ENCODE data around the gene TAAR1.
"Not testable (repeated sequence)": the region's sequence is repeated elsewhere in the genome, so short reads cannot be mapped to it uniquely, and the experiment has no call there.

TAAR1 gene

DNA sequence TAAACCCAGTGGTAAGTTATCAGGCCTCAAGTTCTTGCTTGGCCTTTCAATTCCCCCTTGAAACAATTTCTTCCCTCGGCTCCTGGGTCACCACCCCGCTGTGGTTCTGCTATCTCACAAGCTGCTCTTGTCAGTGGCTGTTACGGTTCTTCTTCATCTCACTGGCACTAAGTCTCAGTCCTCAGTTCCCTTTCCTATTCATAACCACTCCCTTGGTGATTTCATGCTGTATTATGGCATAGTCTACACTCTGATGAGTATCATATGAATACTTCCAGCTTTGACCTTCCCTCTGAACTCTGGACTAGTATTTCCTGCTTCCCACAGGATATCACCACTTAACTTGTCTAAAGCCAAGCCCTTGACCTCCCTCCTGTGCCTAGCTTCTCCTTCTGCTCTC is 7.9 kb downstream of the TAAR1 start:
- DNase-seq, result no peak

DNA sequence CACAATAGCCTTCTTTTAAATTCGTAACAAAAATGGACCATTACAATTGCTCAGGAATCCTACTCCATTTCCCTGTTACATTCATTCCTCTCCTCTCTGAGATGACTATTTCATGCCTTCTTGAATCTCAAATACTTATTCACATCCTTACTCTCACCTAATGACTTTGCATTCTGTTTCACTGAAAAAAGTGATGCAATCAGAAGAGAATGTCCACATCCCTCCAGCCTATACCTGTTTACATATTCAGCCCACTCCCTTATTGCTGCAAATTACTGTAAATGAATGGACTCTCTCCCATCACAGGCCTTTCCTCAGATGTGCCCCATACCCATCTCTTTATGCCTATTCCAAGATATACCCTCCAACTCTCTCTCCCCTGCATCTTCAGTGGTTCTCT is 8.6 kb downstream of the TAAR1 start:
- no peak for DNase-seq

DNA sequence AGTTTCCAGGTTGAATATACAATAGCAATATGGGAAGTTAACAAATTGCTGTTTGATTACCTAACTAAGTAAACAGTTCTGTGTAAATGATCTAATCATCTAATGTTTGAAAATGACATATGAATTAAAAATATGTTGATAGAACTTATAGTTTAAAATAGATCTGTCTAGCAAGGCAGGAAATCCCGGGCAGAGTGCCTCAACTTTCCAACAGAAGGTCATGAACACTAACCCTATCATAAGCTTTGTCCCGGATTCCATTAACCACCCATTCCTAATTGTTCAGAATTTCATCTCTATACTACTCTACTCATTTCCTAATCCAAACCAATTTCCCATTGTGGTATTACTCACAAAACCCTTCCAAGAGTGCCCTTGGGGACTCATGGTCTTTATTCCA is 10.2 kb downstream of the TAAR1 start:
- DNase-seq, result no peak

DNA sequence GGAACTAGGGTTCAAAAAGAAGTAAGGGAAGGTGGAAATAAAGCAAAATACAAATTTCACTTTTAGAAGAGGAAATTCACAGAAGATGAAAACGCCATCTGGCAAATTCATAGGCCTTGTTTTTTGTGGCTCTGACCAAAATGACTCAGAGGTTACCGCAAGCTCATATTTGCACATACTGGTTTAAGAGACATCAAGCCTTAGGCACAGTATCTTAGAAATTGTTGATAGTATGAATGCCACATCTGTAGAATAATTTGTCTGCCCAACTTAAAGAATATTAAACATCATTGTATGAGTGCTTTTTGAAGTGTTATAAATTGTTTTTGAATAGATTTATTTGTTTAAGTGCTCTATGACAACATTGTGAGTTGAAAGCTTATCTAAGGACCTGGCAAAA is 10.6 kb downstream of the TAAR1 start:
- peak; percentile 5 for DNase-seq

DNA sequence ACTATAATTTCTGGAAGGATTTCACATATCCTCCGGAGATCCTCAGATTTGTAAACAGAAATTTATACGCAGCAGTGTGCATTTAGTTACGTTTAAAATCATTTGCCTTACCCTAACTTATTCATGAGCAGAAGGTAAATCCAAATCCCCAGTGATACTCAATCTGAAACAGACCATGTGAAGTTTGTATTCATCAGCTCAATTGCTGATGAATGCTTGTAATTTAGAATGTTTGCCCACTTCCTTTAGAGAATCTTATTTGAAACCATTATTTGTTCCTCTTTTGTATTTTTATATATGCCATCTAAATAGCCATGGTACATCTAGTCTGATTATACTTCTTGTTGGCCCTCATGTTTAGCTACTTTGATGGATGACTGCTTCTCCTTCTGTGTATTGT is 15.4 kb downstream of the TAAR1 start:
- no peak for DNase-seq

DNA sequence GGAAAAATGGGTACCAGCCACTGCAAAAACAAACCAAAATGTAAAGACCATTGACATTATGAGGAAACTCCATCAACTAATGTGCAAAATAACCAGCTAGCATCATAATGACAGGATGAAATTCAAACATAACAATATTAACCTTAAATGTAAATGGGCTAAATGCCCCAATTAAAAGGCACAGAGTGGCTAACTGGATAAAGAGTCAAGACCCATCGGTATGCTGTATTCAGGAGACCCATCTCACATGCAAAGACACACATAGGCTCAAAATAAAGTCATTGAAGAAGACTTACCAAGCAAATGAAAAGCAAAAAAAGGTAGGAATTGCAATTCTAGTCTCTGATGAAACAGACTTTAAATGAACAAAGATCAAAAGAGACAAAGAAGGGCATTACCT is 21.8 kb downstream of the TAAR1 start:
- DNase-seq, result not testable (repeated sequence)

DNA sequence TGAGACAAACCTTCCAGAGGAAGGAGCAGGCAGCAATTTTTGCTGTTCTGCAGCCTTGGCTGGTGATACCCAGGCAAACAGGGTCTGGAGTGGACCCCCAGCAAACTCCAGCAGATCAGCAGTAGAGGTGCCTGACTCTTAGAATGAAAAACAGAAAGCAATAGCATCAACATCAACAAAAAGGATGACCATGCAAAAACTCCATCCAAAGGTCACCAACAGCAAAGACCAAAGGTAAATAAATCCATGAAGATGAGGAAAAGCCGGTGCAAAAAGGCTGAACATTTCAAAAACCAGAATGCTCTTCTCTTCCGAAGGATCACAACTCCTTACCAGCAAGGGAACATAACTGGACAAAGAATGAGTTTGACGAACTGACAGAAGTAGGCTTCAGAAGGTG is 23.1 kb downstream of the TAAR1 start:
- DNase-seq, result not testable (repeated sequence)

DNA sequence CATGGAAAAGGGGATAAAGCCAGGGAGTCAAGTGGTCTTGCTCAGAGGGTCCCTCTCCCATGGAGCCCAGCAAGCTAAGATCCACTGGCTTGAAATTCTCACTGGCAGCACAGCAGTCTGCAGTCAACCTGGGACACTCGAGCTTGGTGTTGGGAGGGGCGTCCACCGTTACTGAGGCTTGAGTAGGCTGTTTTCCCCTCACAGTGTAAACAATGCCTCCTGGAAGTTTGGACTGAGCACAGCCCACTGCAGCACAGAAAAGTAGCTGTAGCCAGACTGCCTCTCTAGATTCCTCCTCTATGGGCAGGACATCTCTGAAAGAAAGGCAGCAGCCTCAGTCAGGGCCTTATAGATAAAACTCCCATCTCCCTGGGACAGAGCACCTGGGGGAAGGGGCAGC is 23.7 kb downstream of the TAAR1 start:
- not testable (repeated sequence) for DNase-seq

DNA sequence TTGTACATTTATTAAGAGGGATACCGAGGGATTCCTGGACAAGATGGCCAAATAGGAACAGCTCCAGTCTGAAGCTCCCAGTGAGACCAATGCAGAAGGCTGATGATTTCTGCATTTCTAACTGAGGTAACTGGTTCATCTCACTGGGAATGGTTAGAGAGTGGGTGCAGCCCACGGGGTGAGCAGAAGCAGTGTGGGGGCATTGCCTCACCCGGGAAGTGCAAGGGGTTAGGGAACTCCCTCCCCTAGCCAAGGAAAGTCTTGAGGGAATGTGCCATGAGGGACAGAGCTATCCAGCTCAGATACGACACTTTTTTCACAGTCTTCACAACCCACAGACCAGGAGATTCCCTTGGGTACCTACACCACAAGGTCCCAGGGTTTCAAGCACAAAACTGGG is 24.2 kb downstream of the TAAR1 start:
- DNase-seq, result no peak

DNA sequence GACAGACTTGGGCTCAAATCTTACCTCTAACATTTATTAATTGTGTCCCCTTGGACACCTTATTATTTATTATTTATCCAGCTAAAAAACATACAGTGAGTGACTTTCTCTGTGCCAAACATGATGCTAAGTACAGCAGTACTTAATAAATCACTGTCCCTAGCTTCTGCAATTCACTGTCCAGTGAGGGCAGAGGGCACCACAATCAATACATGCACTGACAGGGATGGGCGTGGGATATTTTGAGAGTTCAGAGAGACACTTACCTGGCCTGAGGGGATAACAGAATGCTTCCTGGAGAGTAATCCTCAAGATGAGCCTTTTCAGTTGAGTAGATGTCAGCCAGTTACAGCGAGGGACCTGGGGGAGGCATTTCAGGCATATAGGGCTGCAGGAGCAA is 25.6 kb downstream of the TAAR1 start:
- DNase-seq, result no peak

DNA sequence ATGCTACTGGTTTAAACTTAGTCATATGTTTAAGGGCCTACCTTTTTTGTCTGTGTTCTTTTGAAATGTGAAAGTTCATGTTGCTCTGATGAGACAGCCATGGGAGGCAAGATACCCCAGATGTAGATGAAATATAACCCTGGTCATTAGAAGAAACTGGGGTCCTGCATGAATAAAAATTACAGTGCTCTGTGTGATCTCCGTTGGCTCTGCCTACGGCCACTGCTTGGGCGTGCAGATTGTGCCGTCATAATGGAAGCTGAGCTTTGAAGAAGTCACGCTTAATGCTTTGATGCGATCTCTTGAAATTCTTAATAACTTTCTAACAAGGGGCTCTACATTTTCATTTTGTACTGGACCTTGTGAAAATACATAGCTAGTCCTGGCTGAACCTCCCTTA is 34.8 kb downstream of the TAAR1 start, which contains the start of gene TAAR2:
TAAR2 (minus strand) TSS at position 101 of the 400 bp plus-strand sequence; CDS start at position 101, 0 bp downstream.
- DNase-seq, result no peak

DNA sequence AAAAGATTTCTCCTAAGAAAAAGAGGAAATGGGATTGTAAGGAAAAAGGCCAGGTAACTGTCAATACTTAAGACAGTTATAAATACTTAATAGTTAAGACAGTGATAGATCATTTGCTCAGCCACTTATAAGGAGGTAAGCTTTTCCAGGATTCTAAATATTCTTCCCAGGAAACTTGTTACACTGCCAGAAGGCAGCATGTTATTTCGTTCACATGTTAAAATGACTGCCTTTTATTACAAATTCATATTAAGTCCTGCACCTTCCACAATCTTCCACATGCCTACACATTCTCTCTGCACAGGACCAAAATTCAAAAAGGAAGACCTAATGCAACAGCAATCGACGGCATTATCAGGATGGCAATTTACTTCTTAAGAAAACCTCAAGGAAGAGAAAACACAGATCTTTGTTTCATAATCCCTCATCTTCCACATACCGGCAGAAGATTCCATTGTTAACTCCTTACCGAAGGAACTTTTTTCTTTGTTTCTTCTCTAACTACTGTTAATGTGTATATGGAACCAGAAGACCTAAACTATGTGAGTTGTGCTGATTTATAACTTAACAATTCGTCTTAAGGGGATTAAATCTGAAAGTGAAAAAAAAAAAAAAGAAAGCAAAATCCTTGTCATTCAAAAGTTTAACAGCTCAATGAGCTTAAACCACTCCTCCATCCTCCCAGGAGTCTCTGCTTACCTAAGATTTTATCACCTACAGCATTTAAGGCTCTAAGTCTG is 35.7 kb downstream of the TAAR1 start:
- DNase-seq, result no peak

DNA sequence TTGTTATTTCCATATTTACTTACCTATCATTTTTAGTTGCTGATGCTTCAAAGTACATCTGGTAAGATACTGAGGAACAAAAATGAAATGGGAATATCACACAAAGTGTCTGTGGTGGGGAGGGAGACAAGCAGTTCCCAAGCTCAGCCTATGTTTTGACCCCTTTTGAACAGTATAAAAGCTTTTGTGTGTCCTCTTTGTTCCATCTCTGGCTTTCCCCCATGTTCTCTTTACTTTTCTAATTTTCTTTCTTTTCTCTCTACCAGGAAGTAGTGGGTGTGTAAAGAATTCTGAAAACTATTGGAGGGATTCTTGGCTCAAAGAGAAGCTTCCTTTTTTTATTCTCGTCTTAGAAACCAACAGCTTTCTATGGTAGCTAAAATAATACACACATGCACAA is 42.3 kb downstream of the TAAR1 start:
- DNase-seq, result no peak

DNA sequence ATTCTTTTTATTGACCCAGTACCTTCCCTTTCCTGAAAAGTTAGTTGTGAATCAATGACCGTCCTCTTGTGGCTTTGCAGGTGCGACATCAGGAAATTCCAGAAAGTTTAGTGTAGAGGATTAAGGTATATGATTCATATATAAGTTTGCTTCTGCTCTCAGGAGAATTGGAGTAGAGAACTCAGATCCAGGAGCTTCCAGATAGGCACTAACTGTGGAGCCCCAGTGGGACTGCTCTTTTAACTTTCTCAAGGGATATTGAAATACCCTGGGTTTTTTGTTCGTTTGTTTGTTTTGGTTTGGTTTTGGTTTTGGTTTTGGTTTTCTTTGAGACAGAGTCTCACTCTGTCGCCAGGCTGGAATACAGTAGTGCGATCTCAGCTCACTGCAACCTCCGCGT is 44.4 kb downstream of the TAAR1 start:
- DNase-seq, result no peak

DNA sequence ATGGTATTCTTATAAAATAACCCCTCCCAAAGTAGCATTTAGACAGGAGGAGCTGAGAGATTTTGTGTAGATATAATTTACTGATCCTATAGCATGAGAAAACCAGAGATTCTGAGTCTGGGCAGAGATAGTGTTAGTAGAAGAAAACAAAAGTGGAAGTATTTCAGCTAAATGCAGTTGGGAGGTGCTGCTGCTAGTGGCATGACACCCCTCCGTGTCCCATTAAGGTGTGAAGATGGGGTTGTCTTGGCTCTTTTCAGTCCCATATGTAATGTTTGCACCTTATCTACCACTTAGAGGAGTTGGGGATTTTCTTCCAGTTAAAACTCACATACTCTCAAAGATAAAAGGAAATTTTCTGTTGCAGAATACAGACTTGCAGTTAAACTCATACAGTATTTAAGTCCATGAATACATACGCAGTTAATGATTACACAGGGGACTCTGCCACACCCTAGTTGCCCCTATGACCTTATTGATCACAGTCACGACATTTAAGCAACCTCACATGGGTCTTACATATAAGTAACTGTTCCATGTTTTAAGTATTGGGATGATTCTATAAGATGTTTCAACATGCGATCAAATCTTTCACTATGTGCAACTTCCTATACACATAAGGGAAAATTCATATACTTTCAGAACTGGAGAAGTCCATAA is 46.4 kb downstream of the TAAR1 start:
- no peak for DNase-seq

DNA sequence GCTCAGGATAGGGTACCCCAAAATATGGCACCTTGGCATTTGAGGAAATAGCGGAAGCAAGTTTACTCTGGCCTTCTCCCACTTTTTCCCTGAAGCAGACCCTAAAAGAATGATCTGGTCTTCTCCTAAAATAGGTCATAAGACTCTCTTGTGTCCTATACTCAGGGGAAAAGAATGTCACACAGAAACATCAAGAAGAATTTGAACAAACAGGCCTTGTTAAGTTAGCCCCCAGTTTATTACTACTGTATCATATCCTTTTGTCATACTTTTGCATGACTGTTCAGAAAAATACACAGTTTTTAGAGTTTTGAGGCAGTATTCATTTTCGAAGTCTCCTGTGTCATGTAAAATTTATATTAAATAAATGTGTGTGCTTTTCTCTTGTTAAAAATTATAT is 47.4 kb downstream of the TAAR1 start:
- DNase-seq, result no peak

DNA sequence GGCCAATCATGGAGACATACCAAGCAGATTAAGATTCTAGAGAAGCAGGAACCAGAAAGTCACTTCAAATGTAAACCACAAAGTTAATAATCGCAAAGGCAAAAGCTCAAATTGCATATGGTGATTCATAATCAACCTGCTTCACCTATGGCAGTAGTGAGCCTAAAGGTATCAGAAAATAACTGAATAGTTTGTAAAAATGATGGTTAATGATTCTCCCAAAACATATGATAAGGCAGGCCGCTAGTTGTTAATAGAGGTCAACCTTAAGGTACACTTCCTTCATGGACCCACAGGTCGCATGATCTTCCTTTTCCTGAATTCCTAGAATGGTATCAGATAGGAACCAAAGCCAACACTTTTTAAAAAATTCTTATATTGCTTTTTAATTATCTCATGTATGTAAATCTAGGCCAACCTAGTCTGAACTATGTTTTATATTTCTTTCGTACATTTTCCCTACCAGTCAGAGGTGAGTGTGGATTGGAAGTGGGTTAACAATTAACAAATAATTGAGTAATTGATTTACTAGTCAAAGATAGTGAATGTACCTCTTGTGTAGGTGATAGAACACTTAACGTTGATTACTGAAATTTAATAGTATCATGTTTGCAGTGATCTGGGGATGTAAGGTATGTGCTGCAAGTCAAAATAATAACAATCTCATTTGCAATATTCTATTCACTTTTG is 51.3 kb downstream of the TAAR1 start:
- DNase-seq, result no peak

DNA sequence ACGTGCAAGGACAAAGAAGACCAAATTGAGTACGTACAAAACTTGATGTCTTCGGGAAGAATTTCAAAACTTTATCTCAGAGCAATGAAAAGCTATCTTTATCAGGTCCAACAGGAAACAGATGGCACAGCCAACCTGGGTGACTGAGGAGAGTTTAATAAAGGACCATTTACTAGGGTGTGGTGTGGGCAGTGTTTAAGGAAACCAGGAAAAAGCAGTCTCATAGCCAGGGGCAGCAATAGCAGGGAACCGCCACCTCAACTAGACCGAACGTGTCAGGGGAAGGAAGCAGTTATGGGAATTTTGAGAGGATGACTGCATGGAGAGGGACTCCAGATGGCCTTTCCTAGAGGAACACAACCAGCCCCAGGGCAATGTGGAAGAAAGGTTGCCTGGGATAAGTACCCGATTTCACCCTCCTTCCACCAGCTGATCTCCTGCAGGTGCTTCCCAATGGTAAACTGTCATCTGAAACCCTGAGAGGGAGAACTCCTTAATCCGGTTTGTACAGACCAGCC is 54.3 kb downstream of the TAAR1 start:
- DNase-seq, result no peak

DNA sequence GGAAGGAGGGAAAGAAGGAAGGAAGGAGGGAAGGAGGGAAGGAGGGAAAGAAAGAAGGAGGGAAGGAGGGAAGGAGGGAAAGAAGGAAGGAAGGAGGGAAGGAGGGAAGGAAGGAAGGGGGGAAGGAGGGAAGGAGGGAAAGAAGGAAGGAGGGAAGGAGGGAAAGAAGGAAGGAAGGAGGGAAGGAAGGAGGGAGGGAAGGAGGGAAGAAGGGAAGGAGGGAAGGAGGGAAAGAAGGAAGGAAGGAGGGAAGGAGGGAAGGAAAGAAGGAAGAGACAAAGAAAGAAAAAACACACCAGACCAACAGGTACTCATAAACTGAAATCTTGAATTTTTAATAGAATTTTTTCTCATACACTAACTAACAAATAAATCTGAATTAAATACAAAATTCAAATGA is 58.1 kb downstream of the TAAR1 start:
- DNase-seq, result not testable (repeated sequence)

DNA sequence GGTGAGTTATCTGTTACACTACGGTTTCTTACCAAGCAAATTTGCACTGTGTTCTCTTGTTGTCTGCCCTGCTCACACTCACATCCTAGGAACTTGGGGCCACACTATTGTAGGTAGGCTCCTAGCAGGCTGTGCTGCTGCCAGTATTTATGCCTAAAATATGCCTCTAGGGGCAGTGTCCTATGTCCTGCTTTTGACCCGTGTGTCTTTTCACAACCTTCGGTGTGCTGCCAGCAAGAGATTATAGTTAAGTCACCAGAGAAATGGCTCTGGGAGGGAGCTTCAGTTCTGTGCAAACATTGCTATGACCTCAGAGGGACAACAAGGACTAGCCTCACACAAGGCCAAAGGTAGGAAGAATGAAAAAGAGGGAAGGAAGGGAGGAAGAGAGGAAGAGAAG is 60.5 kb downstream of the TAAR1 start:
- DNase-seq, result no peak

DNA sequence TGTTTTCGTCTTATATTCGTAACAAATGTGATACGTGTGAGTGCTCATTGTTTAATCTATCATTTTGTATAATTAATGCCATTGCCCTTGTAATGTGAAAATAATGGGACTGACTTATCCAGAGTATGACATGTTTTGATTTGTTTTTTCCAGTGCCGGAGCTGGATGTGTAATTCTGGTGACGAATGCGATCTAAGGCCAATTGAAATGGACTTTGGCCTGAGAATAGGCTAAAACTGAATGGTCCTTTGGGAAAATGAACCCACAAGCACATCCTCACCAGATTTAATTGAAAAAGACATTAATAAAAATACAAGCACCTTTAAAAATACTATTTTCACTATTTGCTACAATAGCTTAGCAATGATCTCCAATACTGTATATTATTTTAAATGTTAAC is 62.8 kb downstream of the TAAR1 start:
- no peak for DNase-seq

Measured in stimulated activated CD4-positive, alpha-beta T cell treated with anti-CD3 and anti-CD28 coated beads, Interleukin-4, amount 100 ng/mL, for 24 hours (primary cell).